Posterior cingulate gyrus (tissue), 11 donors: ENCODE measurements around the gene EPB41L5.
"Not testable (repeated sequence)": the region's sequence is repeated elsewhere in the genome, so short reads cannot be mapped to it uniquely, and the experiment has no call there.

Source experiments
- DNase-seq, 10 donors: peaks; one replicate each; pipeline versions ENCODE4 v3.0.0 to v3.0.0-alpha.2; 2020 to 2021; ENCODE audit warnings: mixed read lengths in 3 of 10
- intact Hi-C: fragments of 100-400 bp; cut with DNase I; formaldehyde crosslinking; loops from one replicate; pipeline ENCODE4 v1.15.1; 2023

EPB41L5 gene

GRCh38 chr2:120012771-120013596 lies at the start of gene EPB41L5:
Gene EPB41L5 (plus strand): TSS chr2:120013077. CDS start chr2:120019085, 6,008 bp downstream.
- DNase-seq: peak; percentile 76 to 98 (median 90)
- intact Hi-C loops: loop anchor here (2.0 kb wide), 1 partner anchor 254 kb away; the partner anchor contains the start of gene PTPN4

- DNase-seq: no peak
- intact Hi-C loops: no loop called here
Observed at GRCh38 chr2:119981896-119982295, 31.0 kb upstream of the EPB41L5 start.

GRCh38 chr2:119982506-119982905 lies 30.4 kb upstream of the EPB41L5 start:
- intact Hi-C loops: no loop called here
- DNase-seq: no peak

- intact Hi-C loops: no loop called here
- no peak for DNase-seq
Observed at GRCh38 chr2:119983108-119983507, 29.8 kb upstream of the EPB41L5 start.

GRCh38 chr2:119996148-119996547 lies 16.7 kb upstream of the EPB41L5 start:
- no peak for DNase-seq
- intact Hi-C loops: no loop called here

- DNase-seq, intact Hi-C loops: not testable (repeated sequence)
Observed at GRCh38 chr2:119996896-119997891, 15.7 kb upstream of the EPB41L5 start.

- intact Hi-C loops: no loop called here
Observed at GRCh38 chr2:120001471-120001870, 11.4 kb upstream of the EPB41L5 start.

GRCh38 chr2:120004254-120004653 lies 8.6 kb upstream of the EPB41L5 start:
- intact Hi-C loops: no loop called here
- DNase-seq: no peak

More at GRCh38 chr2:120001471-120001870, 11.4 kb upstream of the EPB41L5 start:
- no peak for DNase-seq

GRCh38 chr2:120005834-120006521 lies 6.9 kb upstream of the EPB41L5 start:
- intact Hi-C loops: no loop called here
- no peak for DNase-seq

GRCh38 chr2:120007851-120008250 lies 5.0 kb upstream of the EPB41L5 start:
- intact Hi-C loops: no loop called here
- DNase-seq: no peak

GRCh38 chr2:120012363-120012762 lies 514 bp upstream of the EPB41L5 start:
- DNase-seq: no peak
- intact Hi-C loops: loop anchor here (2.0 kb wide), 1 partner anchor 254 kb away; the partner anchor contains the start of gene PTPN4

- DNase-seq: peak in 1 of 10 donors; percentile 16
- intact Hi-C loops: loop anchor here (2.0 kb wide), 1 partner anchor 255 kb away; the partner anchor contains the start of gene PTPN4
Observed at GRCh38 chr2:120013597-120014223, 833 bp downstream of the EPB41L5 start.

GRCh38 chr2:120014226-120014980 lies 1.5 kb downstream of the EPB41L5 start:
- no peak for DNase-seq
- intact Hi-C loops: no loop called here

GRCh38 chr2:120016800-120017199 lies 3.9 kb downstream of the EPB41L5 start:
- no peak for DNase-seq
- intact Hi-C loops: no loop called here

- no peak for DNase-seq
- intact Hi-C loops: no loop called here
Observed at GRCh38 chr2:120017201-120017600, 4.3 kb downstream of the EPB41L5 start.

- no peak for DNase-seq
- intact Hi-C loops: no loop called here
Observed at GRCh38 chr2:120018549-120018948, 5.7 kb downstream of the EPB41L5 start.

GRCh38 chr2:120020554-120020953 lies 7.7 kb downstream of the EPB41L5 start:
- intact Hi-C loops: no loop called here
- DNase-seq: no peak

GRCh38 chr2:120022505-120022904 lies 9.6 kb downstream of the EPB41L5 start:
- DNase-seq, intact Hi-C loops: not testable (repeated sequence)

- intact Hi-C loops: no loop called here
- no peak for DNase-seq
Observed at GRCh38 chr2:120026890-120027289, 14.0 kb downstream of the EPB41L5 start.
